Measurements from ENCODE around the gene ZNF555.

DNA sequence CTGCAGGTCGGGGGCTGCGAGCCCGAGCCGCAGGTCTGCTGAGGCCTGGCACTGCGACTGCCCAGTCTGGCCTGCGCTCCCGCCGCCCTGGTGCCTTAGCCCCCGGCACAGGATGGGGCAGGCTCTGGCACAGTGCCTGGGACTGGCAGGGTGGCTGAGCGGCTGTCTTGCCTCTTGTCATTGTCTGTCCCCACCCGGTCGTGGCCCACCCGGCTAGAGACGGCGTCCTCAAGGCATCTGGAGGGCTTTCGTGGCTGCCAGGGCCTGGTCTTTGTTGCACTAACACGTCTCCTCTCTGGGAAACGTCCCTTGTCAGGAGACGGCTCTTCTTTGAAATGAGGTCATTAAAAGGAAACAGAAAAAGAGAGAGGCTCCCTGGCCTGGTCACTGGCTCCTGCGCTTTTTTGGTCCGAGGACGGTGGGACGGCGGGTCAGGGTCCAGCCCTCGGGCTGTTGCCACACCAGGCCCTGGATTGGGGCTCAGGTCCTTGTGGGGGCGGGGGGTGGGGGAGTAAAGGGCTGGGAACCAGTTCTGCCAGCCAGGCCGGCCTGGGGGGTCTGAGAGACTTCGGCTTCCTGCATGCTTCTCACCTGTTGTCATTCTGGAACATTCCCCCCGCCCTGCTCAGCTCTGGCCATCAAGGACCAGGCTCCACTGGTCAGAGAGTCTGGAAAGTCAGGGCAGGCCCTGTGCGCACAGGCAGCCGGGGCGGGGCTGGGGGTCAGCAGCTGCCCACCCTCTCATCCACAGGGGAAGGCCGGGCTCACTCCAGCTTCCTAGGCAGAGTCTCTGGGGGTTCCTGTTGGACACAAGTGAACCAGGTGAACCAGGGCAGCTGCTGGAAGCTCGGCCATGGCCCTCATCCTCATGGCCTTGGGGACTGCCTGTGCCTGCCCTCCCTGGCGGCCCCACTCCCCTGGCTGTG lies 27.8 kb upstream of the ZNF555 start:
- TF ChIP-seq, protein P1, sequence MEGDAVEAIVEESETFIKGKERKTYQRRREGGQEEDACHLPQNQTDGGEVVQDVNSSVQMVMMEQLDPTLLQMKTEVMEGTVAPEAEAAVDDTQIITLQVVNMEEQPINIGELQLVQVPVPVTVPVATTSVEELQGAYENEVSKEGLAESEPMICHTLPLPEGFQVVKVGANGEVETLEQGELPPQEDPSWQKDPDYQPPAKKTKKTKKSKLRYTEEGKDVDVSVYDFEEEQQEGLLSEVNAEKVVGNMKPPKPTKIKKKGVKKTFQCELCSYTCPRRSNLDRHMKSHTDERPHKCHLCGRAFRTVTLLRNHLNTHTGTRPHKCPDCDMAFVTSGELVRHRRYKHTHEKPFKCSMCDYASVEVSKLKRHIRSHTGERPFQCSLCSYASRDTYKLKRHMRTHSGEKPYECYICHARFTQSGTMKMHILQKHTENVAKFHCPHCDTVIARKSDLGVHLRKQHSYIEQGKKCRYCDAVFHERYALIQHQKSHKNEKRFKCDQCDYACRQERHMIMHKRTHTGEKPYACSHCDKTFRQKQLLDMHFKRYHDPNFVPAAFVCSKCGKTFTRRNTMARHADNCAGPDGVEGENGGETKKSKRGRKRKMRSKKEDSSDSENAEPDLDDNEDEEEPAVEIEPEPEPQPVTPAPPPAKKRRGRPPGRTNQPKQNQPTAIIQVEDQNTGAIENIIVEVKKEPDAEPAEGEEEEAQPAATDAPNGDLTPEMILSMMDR (IDR thresholded peaks at IDR 0.05) = no peak
- no peak for TF ChIP-seq POLR2AphosphoS5 (IDR thresholded peaks at IDR 0.05)
- no peak for TF ChIP-seq POLR2A (IDR thresholded peaks at IDR 0.05)
